Non-pigmented ciliary epithelial cell (primary cell): ENCODE measurements around the gene ZRANB1.

ENCODE experiments used
- DNase-seq: peaks from one replicate; pipeline ENCODE4 v3.0.0-alpha.2; 2010; ENCODE audit warnings: low read depth

ZRANB1 gene

DNA sequence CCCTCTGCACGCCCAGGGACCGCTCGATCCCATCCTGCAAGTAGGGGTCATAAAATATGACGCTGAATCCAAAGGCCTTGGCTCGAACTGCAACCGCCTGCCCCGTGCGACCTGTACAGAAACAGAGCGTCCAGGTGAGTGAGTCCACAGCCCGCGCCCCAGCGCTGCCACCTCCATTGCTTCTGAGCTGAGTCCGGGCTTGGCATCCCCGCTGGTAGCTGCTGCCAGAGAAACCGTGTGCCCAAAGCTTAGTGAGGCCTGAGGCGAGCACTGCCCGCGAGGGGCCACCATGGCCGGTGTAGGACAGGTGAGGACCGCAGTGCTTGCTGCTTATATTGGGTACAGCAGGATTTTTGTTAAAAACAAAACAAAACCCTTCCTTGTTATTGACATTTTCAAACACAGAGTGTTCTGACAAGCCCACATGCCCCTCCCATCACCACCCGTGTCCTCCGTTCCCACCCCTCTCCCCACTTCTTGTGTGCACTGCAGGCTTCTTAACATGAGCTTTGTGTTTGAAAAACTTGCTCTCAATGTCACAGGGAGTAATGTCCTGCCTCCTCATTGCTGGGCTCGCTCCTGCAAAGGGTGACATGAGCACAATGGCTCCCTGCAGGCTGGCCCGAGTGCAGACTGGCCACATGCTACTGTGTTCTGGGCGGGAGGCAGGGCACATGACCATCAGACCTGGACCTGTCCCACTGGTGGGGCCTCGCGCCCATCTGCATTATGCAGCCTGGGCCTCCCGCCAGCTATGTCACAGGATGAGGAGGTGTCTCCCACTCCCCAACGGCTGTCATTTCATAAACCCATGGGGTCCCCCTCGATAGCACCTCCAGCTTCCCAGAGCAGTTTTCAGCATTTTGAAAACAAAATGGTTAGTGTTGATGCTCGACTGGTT, 52.9 kb downstream of the ZRANB1 start:
- DNase-seq = no peak

- no peak for DNase-seq
Measured at GRCh38 chr10:124995605-124996004, 53.7 kb downstream of the ZRANB1 start.

DNA sequence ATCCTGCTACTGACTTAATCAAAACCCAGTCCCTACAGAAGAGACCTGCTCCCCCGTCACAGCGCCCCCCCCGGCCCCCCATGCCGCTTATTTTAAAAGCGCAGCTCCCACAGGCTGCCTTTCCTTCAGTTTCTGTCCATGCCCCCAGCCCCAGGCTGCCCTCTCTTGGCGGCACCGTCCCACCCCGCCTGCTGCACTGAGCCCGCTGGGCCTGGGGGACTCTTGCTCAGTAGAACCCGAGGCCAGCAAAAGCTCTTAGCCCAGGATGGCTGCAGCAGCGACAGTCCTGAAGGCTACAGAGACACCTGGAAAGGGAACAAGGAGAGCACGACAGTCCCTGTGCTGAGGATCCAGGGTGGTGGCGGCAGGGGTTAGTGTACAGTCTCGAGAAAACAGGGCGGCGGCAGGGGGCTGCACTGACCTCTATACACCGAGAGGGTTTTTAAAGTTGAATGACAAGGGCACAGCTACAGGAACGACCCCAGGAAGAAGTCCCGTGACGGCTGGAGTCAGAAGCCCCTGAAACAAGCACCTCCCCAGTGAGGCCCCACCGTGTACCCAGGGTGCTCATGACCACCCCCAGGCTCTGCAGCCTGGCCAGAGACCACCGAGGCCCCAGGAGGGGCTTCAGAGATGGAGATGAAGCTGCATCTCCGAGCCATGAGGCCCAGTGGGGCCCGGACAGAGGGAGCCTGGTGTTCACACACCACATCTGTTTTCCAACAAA, 54.4 kb downstream of the ZRANB1 start:
- no peak for DNase-seq

GRCh38 chr10:124996854-124997215, 54.9 kb downstream of the ZRANB1 start:
- no peak for DNase-seq

- DNase-seq = no peak
Measured at GRCh38 chr10:124997306-124997705, 55.4 kb downstream of the ZRANB1 start.

DNA sequence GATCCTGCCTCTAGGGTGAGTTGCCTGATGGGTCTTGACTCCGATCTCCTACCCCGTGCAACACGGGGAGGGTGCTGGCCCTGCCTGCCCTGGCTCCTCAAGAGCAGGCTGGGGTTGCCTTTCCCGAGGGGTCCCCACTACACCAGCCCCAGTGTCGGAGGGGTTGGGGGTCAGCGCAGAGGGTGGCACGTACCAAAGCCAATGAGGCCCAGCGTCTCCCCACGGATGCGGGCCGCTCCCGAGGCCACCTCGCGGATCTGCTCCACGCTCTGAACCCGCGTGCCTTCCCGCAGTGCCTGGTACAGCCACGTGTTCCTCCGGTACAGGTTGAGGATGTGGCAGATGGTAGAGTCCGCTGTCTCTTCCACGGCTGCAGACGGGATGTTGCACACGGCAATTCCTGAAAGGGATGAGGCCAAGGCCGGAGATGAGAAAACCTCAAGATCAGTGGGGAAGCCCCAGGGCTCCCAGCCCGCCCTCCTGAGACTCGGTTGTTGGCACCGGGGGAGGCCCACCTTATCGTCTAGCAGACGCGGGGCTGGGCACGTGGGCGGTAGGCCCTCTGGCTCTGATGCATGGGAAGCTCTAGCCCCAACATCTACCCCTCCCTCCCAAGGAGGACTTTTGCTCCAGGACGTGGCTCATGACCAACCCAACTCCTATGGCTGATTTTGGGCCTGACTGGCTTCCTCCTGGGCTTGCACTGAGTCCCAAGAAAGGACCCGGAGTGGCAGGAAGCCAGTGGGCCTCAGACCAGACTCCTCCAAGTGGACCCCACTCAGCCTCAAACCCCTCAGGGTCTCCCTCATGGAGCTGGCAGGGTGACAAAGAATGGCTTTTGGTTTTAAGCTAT, 56.1 kb downstream of the ZRANB1 start:
- no peak for DNase-seq

DNA sequence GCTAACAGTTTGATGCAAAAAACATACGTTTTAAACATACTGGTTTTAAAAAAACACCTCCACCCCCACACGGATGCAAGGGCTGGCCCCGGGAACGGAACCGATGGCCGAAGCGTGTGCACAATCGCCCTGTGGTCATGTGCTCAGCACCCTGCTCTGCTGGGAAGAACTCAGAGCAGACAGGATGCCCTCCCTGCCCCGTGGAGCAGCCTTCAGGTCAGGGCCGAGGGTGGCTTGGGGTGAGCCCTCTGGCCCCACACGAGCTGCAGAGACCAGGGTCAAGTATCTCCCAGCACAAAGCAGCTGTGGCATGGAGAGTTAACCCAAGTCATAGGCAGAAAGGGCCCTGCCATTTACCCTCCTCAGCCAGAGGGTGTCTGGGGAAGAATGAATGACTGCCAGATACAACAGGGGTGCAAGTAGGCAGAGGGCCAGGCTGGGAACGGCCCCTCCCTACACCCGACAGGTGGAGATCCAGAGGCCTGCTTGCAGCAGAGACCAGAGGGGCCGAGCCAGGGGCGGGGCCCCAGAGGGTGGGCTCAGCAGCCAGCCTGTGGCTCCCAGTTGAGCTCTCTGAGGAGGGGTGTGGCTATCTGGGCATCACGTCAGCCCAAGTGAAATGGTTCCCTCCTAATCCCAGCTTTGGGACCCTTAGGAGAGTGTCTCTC, 56.8 kb downstream of the ZRANB1 start:
- DNase-seq = no peak

GRCh38 chr10:124999433-125000365, 57.8 kb downstream of the ZRANB1 start:
- DNase-seq = peak; percentile 43

DNA sequence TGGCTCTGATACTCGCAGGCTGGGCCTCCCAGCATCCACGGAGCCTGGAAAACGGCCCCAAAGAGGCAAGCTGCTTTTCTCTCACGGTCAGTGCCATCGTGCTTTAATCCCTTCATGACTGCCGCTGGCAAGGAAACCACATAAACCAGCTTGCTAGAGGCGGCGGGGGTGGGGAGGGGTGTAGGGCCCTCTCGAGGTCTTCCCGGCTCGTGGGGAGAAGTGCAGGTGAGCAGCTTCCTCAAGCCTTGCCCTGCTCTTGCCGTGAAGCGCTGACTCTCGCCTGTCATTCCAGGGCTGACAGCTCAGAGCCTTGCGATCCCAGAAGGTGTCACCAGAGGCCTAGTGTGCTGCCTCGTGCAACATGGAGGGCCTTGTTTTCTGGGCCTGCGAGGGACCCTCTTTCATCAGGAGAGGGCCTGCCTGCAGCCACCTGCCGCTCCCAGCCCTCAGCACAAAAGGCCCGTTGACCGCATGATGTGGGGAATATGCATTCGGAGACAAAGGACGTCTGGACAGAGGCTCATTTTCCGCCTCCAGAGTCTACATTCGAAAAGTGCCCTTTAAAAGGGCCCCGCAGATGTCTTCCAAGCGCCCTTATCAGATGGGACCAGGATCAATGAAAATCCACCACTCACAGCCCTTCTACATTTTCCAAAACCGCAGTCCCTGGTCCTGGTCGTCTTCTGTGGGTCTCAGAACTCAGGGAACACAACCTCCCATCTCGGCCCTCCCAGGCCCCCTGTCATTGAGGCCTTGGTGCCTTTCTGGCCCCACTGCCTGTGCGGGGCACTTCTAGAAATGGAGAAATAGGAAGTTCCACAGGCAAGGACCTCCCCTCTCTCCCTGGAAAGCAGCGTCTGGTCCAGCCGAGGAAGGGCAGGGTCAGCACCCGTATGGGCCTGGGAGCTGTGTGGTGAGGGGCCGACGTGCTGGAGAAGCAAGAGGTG, 58.7 kb downstream of the ZRANB1 start:
- no peak for DNase-seq

GRCh38 chr10:125001313-125002046, 59.6 kb downstream of the ZRANB1 start:
- DNase-seq = no peak

- DNase-seq = no peak
Measured at GRCh38 chr10:125002047-125002422, 60.1 kb downstream of the ZRANB1 start.

GRCh38 chr10:125002423-125003145, 60.7 kb downstream of the ZRANB1 start:
- DNase-seq = no peak

- DNase-seq = no peak
Measured at GRCh38 chr10:125003146-125003900, 61.4 kb downstream of the ZRANB1 start.

- DNase-seq = no peak
Measured at GRCh38 chr10:125003901-125004467, 62.1 kb downstream of the ZRANB1 start.

GRCh38 chr10:125004571-125005311, 62.8 kb downstream of the ZRANB1 start:
- no peak for DNase-seq
